Measurements from ENCODE around the gene ITGA8. TPM values are rescaled to one million over a fixed set of nuclear protein-coding genes. Genes with fewer than 3 reads are reported as not detected.

ITGA8 gene
- total and polyA plus RNA-seq, 2 of the 13 experiments (the other 11 are each of a cell fraction or from before 2014, with no cell fraction given) = not detected

GRCh38 chr10:15494850-15495506 is 224.7 kb downstream of the ITGA8 start:
- Histone ChIP-seq H3K27ac (ENCODE audit: extremely low read length, insufficient read depth, low read length) (no peak overlapping the region), H2AFZ (ENCODE audit: low read length) (no peak overlapping the region), H3K36me3 (replicated peaks in 1 of 2; ENCODE audit: control insufficient read depth in 1 of 2, insufficient read depth in 2 of 2, low read length in 2 of 2) (no peaks in the 10 kb centered on the region), H3K4me3 (replicated peaks in 1 of 3; ENCODE audit: insufficient read depth in 1 of 3, low read depth in 2 of 3, low read length in 3 of 3) (no peak overlapping the region), H3K27me3 (ENCODE audit: control insufficient read depth in 1 of 2, insufficient read depth in 2 of 2, low read length in 2 of 2) (no peaks in the 10 kb centered on the region; a peak in 1 of 5 replicates), H3K9ac (ENCODE audit: insufficient read depth, low read depth, low read length) (no peak overlapping the region), H3K4me2 (ENCODE audit: low read depth, low read length) (no peak overlapping the region), H3K79me2 (ENCODE audit: insufficient read depth, low read length) (no peaks in the 10 kb centered on the region), H4K20me1 (ENCODE audit: insufficient read depth, low read length) (no peaks in the 10 kb centered on the region), H3K4me1 (ENCODE audit: insufficient read depth, low read length) (no peaks in the 10 kb centered on the region), H3K9me3 (ENCODE audit: low read length) (no peaks in the 10 kb centered on the region)
- DNase-seq (ENCODE audit: low spot score) (no peak), FAIRE-seq (no peak), ATAC-seq (no peak)
- CTCF ChIA-PET (ENCODE audit: low intra/inter-chr PET ratio, low total read pairs) = no interaction called here
- BruUV-seq (replicated peaks) = no TSS peak
- WGBS (ENCODE audit: low lambda C conversion rate) = 4% methylated on average over 4 of the region's 4 CpGs
- intact Hi-C loops (cut with micrococcal nuclease; ENCODE audit: unreplicated experiment) (no loop called here), in situ Hi-C loops (cut with HindIII; ENCODE audit: extremely low pct_ligation_motif_present, low pct_unique_long_range_greater_than_20kb) (no loop called here)
- POLR2A ChIA-PET = no interaction called here
- no peak for TF ChIP-seq NFIC (IDR thresholded peaks at IDR 0.05; ENCODE audit: low read length)
- no peak for TF ChIP-seq ZNF30 (CRISPR knock-in tag; IDR thresholded peaks at IDR 0.05)
- TF ChIP-seq PREB (CRISPR knock-in tag; IDR thresholded peaks at IDR 0.05) = no peak
- TF ChIP-seq RFX3 (CRISPR knock-in tag; IDR thresholded peaks at IDR 0.05) = no peak
- no peak for TF ChIP-seq ZNF615 (CRISPR knock-in tag; IDR thresholded peaks at IDR 0.05; ENCODE audit: borderline replicate concordance)
- TF ChIP-seq IRF1 (CRISPR knock-in tag; IDR thresholded peaks at IDR 0.05; ENCODE audit: low read depth) = no peak
- TF ChIP-seq MED1 (CRISPR knock-in tag; IDR thresholded peaks at IDR 0.05) = no peak

Measured in HepG2 (cell line).